ENCODE results near the gene ARHGAP28.

GRCh38 chr18:6885006-6885481, 155.5 kb downstream of the ARHGAP28 start:
- TF ChIP-seq REST (IDR thresholded peaks at IDR 0.05; ENCODE audit: low read depth, low read length) (no peak), TAF1 (IDR thresholded peaks at IDR 0.05; ENCODE audit: borderline replicate concordance, low read depth, low read length) (no peak), CTCF (IDR thresholded peaks at IDR 0.05) (no peak)
